HG03558 (cell line): Measurements from ENCODE around the gene SMIM35.

Source experiments
- ATAC-seq: cut with Tn5 transposase; IDR thresholded peaks from one replicate; pipeline ENCODE4 v1.9.1; 2021; ENCODE audit warnings: moderate number of reproducible peaks; ENCODE audit not compliant: unreplicated experiment; ENCODE audit errors: extremely low read depth

Gene SMIM35

GRCh38 chr11:118111019-118111743 lies 24.4 kb upstream of the SMIM35 start:
- no peak for ATAC-seq

DNA sequence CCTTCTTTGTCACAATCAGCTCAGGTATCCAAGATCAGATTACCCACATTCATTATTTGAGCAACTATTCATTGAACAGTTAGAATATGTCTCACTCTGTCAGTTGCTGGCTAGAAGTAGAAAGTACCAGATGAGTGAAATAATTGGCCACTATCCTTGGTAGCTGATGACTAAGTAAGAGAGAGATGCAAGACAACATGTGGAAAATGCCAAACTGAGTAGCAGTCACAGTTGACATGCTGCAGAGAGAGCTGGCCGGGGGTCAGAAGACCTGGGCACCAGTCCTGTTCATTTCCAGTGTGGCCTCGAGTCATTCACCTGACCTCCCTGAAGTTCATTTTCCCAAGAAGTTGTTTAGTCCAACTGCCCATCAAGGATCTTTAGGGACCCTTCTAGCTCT lies 22.5 kb upstream of the SMIM35 start:
- no peak for ATAC-seq

- no peak for ATAC-seq
These were observed 21.8 kb upstream of the SMIM35 start for GRCh38 chr11:118108513-118108912.

- ATAC-seq = no peak
These were observed 20.1 kb upstream of the SMIM35 start for GRCh38 chr11:118106789-118107335.

DNA sequence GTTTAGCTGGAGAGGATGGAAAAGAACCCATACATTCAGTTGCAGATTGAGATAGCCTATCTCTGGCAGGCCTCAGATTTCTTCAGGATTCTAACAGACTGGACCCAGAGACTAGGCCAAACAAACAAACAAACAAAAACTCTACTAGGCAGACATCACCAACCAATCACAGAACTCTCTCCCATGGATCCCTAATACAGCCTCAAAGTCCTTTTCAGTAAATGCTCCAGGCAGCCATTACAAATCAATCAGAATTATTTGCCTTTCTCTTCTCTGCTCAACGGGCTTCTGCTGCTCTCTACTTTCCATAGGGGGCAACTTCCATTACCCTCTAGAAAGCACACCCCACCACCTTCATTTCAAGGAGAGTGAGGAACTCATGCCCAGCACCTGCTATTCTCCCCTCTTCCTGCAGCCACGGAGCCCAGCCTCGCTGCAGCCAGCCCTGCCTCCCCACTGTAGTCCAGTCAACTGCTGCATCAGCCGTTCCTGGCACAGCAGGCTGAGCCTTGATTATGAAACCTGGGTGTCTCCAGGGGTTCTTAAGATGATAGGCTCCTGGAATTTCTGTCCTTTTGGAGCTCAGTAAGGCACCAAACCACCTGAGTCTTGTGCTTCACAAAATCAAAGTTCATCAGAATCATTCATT lies 19.0 kb upstream of the SMIM35 start:
- no peak for ATAC-seq

DNA sequence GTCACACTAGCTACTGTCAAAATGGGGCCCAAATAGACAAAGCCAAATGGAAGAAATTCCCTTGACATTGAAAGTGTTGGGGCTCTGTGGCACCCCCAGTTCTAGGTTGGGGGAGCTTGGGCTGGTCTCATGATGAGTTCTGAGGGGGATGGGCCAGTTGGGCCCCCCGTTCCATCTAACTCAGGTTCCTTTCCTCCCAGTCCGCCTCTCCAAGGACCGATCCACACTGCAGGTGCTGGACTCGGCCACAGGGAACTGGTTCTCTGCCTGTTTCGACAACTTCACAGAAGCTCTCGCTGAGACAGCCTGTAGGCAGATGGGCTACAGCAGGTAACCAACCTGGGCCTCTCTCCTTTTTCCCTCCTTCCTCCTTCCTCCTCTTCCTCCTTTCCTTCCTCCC lies 17.7 kb upstream of the SMIM35 start:
- ATAC-seq = no peak

GRCh38 chr11:118102721-118103261 lies 16.0 kb upstream of the SMIM35 start:
- ATAC-seq = no peak

DNA sequence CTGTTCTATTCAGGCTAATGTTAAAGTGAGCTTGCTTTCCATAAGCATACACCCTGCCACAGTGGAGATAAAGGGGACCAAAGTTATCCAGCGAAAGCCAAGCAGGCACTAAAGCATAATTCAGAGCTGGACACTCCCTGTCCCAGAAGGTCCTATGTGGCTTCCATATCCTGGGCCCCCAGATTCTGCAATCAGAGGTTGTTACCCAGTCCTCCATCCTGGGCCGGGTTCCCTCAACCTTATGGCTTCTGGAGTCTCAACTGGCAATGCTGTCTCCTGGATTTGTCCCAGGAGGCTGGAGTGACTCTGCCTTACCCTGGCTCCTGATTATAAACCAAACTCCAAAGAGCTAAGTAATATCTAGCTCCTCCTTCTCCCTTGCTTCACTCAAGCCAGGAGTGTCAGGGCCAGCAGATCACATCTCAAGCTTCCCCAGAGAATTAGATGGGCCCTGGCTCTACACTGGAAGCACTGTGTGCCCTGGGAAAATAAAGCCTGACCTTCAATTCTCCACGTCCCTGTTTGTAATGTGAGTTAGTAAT lies 14.0 kb upstream of the SMIM35 start:
- ATAC-seq = no peak

- ATAC-seq = no peak
These were observed 13.2 kb upstream of the SMIM35 start for GRCh38 chr11:118099838-118100556.

GRCh38 chr11:118098996-118099837 lies 12.5 kb upstream of the SMIM35 start:
- no peak for ATAC-seq

GRCh38 chr11:118095967-118096367 lies 9.2 kb upstream of the SMIM35 start:
- no peak for ATAC-seq

DNA sequence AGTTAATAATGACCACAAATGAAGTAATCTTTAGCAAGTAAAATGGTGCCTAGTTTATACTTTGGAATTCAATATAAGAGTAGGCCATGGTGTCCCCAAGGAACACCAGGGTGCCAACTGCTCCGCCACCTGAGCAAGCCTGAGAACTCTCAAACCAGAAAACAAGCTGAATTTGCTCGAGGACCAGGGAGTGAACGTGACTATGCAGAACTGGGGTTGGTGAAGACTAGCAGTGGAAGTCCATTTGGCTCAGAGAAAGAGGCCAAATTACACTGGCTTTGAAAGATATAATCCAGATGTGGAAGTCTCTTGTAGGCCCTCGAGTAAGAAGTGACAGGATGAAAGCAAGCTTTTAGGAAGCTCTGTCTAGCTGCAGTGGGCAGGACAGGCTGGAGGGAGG lies 8.7 kb upstream of the SMIM35 start:
- no peak for ATAC-seq

- ATAC-seq = no peak
These were observed 6.3 kb upstream of the SMIM35 start for GRCh38 chr11:118092907-118093571.

DNA sequence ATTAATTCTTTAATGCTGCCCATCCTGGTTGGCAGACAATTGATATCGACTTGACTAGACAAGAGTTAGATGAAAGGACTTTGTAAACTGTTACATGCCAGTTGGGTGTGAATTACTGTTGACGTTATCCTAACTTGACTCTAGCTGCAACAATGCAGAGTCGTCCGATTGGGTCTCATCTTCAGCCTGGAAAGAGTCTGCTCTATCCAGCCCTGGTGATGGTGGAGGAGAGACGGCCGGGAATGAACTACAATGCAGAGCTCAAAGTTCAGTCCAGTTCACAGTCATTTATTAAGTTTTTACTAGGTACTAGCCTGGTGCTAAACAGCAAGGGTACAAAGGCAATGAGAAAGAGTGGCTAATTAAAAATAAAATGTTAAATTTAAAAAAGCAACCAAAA lies 4.9 kb upstream of the SMIM35 start:
- no peak for ATAC-seq

DNA sequence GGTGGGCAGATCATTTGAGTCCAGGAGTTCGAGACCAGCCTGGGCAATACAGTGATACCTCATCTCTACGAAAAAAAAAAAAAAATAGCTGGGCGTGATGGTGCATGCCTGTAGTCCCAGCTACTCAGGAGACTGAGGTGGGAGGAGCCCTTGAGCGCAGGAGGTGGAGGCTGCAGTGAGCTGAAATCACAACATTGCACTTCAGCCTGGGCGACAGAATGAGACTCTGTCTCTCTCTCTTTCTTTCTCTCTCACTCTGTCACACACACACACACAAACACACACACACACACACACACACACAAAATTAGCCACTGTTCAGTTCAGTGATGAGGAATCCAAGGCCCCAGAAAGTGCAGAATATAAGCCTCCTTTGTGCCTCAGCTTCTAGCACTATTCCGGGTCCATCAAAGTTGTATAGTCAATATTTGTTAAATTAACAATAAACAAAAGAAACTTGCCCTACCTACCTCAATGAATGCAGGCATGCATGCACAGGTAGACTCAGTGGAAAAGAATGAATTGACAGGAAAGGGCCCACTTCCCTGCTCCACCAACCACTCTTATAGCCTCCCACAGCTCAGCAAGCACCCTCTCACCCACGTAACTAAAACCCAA lies 3.9 kb upstream of the SMIM35 start:
- ATAC-seq = no peak

GRCh38 chr11:118088531-118088930 lies 1.8 kb upstream of the SMIM35 start:
- no peak for ATAC-seq

GRCh38 chr11:118087931-118088330 lies 1.2 kb upstream of the SMIM35 start:
- ATAC-seq = no peak

DNA sequence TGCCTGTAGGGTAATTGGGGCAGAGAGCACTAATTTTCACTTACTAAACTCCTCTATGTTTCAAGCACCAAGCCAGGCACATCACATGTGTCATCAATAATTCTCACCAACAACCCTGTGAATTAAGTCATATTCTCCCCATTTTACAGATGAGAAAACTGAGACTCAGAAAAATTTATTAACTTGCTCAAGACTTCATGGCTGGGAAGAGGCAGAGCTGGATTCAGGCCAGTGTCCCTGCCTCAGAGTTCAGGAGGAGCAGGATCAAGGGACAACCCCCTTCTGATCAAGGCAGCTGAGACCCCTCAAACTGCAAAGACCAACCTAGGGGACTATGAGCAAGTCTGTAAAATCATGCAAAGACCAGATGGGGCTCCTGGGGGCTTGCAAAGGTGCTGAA lies 2.1 kb downstream of the SMIM35 start:
- no peak for ATAC-seq

GRCh38 chr11:118084247-118084646 lies 2.5 kb downstream of the SMIM35 start:
- no peak for ATAC-seq
